Measurements from ENCODE around the gene CAPN15. TPM values are rescaled to one million over a fixed set of nuclear protein-coding genes. Genes with fewer than 3 reads are reported as not detected.
A peak's percentile ranks its signal among the peaks of the same experiment; 100 is the strongest.

The CAPN15 gene
- polyA plus RNA-seq, 1 experiment: 7.5 TPM

- H3K27ac ChIP-seq (ENCODE audit: low read depth, low read length): no peak overlapping the region
- CTCF ChIA-PET: no interaction called here
- TF ChIP-seq CTCF (IDR thresholded peaks at IDR 0.05; ENCODE audit: low read depth, low read length): no peak
- POLR2A ChIA-PET: interaction anchor here (0.7 kb wide), 1 partner anchor 10 kb away, joined by 4 read pairs; no protein-coding TSS in a partner anchor
- H3K9me3 ChIP-seq (ENCODE audit: control insufficient read depth, insufficient read depth, low read length): peaks cover 10% of the 10 kb centered on the region; the same call in 1 of the 2 replicates
- no peak overlapping the region for H3K4me3 ChIP-seq (ENCODE audit: low read depth, low read length)
- no peak for DNase-seq (ENCODE audit: low read depth, low spot score)
- H3K27me3 ChIP-seq (ENCODE audit: control insufficient read depth, insufficient read depth, low read length): no peaks in the 10 kb centered on the region
Measured at GRCh38 chr16:535446-536405, 8.2 kb downstream of the CAPN15 start.

GRCh38 chr16:536746-537145 lies 9.2 kb downstream of the CAPN15 start:
- POLR2A ChIA-PET: interaction anchor here (0.6 to 0.7 kb wide), 2 partner anchors 10 to 45 kb away, joined by 3 to 5 read pairs; partner anchors contain the start of gene CAPN15

DNA sequence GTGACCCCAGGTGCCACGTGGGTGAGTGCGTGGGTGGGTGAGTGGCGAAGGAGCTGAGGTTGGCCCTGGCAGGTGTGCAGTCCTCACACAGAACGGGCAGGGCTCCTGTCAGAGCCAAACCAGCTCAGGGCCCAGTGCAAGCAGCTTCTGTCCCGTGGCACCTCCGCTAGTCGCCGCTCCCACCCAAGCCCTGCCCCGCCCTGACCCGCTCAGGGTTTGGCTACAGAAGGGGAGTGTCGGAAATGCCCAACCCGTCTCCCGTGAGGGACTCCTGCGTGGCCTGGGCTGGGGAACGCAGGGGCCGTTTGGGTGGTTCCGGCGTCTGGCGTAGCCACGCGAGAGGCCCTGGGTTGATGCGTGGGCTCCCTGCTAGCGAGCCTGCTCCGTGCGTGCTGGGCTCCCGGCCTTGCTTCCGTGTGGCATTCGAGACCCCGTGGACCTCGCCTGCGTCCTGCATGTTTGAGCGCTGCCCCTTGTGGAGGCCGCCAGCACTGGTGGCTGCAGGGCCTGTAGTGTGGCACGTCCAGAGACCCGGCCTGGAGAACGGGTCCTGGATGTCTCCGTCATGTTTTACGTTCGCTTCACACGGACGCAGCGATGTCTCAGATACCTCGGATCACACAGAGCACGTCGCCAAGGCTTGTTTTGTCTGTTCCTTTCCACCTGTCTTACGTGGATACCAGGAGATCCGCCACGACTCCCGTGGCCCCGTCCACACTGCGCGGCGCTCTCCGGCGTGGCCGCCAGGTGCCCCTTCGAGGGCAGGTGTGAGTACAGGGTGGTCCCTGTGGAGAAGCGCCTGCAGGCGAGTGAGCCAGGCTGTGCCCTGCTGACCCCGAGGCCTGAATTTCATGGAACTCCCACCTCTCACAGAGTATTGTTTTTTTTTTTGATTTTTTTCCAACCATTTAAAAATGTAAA lies 10.2 kb downstream of the CAPN15 start:
- Histone ChIP-seq H3K27me3 (ENCODE audit: control insufficient read depth, insufficient read depth, low read length) (no peaks in the 10 kb centered on the region), H3K9me3 (ENCODE audit: control insufficient read depth, insufficient read depth, low read length) (peaks cover 10% of the 10 kb centered on the region; the same call in 1 of the 2 replicates), H3K27ac (ENCODE audit: low read depth, low read length) (no peak overlapping the region), H3K4me3 (ENCODE audit: low read depth, low read length) (no peak overlapping the region)
- DNase-seq (ENCODE audit: low read depth, low spot score): no peak
- CTCF ChIA-PET: no interaction called here
- POLR2A ChIA-PET: interaction anchor here (0.7 to 1.1 kb wide), 2 partner anchors 11 to 112 kb away, joined by 3 to 6 read pairs; partner anchors contain the start of genes CAPN15 and WDR90
- TF ChIP-seq CTCF (IDR thresholded peaks at IDR 0.05; ENCODE audit: low read depth, low read length): no peak

More at GRCh38 chr16:536746-537145, 9.2 kb downstream of the CAPN15 start:
- Histone ChIP-seq H3K9me3 (ENCODE audit: control insufficient read depth, insufficient read depth, low read length) (peaks cover 10% of the 10 kb centered on the region; the same call in 1 of the 2 replicates), H3K27ac (ENCODE audit: low read depth, low read length) (no peak overlapping the region), H3K4me3 (ENCODE audit: low read depth, low read length) (no peak overlapping the region), H3K27me3 (ENCODE audit: control insufficient read depth, insufficient read depth, low read length) (no peaks in the 10 kb centered on the region)
- no peak for DNase-seq (ENCODE audit: low read depth, low spot score)
- TF ChIP-seq CTCF (IDR thresholded peaks at IDR 0.05; ENCODE audit: low read depth, low read length): no peak
- CTCF ChIA-PET: no interaction called here

DNA sequence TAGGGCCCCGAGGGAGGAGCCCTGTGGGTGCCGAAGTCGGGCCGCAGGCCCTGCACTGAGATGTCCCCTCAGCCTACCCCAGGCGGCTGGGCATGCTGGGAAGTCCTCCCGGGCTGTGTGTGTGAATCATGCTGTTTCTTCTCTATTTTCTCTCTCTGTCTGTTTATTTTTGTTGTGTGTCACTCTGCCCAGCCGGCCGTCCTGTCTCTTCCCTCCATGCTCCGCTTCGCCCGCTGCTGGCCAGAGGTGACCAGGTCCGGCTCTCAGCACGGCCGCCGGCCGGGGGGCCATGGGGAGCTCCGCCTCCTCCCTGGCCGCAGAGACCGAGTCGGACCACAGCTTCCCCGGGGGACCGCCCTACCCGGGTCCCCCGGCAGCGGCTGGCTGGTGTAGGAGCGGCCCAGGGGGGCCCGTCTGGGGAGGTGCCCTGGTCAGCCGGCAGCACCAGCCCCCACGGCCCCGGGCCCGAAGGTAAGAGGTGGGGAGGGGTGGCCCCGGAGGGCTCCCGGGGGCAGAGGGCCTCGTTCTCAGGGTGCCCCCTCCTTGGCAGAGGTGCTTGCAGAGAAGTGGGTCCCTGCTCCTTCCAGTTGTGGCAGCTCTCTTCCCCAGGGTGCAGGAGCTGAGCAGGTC lies 12.5 kb downstream of the CAPN15 start:
- peak; percentile 41 for DNase-seq (ENCODE audit: low read depth, low spot score)
- Histone ChIP-seq H3K27ac (ENCODE audit: low read depth, low read length) (peak overlapping the region; percentile 65), H3K9me3 (ENCODE audit: control insufficient read depth, insufficient read depth, low read length) (peaks cover 17% of the 10 kb centered on the region; the same call in 1 of the 2 replicates), H3K27me3 (ENCODE audit: control insufficient read depth, insufficient read depth, low read length) (no peaks in the 10 kb centered on the region), H3K4me3 (ENCODE audit: low read depth, low read length) (no peak overlapping the region)
- TF ChIP-seq CTCF (IDR thresholded peaks at IDR 0.05; ENCODE audit: low read depth, low read length): peak; percentile 38
- POLR2A ChIA-PET: interaction anchor here (0.8 to 1.2 kb wide), 5 partner anchors 11 to 80 kb away, joined by 3 to 7 read pairs (median 4); partner anchors contain the start of gene CAPN15
- CTCF ChIA-PET: no interaction called here
